Adrenal gland (tissue), 19 donors: ENCODE data around the gene POLR1H. TPM values are rescaled to one million over a fixed set of nuclear protein-coding genes. Genes with fewer than 3 reads are reported as not detected.

ENCODE experiments used
- DNase-seq, 7 donors: peaks; one replicate each; pipeline ENCODE4 v3.0.0-alpha.2; 2019 to 2020
- H3K27ac ChIP-seq, 5 donors: fragments of 200-600 bp; sonication (generic) in 4 of 5; 1 replicate in 3 of 5; 2 replicates in 2 of 5; pipeline versions ENCODE4 v1.5.1 to v1.8.0; 2016 to 2020; ENCODE audit warnings: mild to moderate bottlenecking in 1 of 5
- H3K27me3 ChIP-seq: fragments of 200-600 bp; 2 replicates; pipeline ENCODE4 v1.8.0; 2021
- H3K36me3 ChIP-seq, 2 donors: fragments of 200-600 bp; replicated peaks in 1 of 2; 1 replicate in 1 of 2; 2 replicates in 1 of 2; pipeline versions ENCODE4 v1.5.1 to v1.8.0; 2018 to 2022
- H3K4me1 ChIP-seq, 2 donors: fragments of 200-600 bp; replicated peaks in 1 of 2; 1 replicate in 1 of 2; 2 replicates in 1 of 2; pipeline versions ENCODE4 v1.5.1 to v1.8.0; 2018 to 2021
- H3K4me3 ChIP-seq, 4 donors: fragments of 200-600 bp; sonication (generic) in 3 of 4; one replicate each; pipeline ENCODE4 v1.5.1; 2016 to 2018
- H3K9me3 ChIP-seq, 3 donors: fragments of 200-600 bp; sonication (generic) in 1 of 3; replicated peaks in 1 of 3; 1 replicate in 2 of 3; 2 replicates in 1 of 3; pipeline versions ENCODE4 v1.5.1 to v1.8.0; 2016 to 2021
- POLR2A ChIP-seq, 2 donors: fragments of 450-650 bp; IDR thresholded peaks; one replicate each; pipeline ENCODE4 v1.6.1; 2017; ENCODE audit warnings: antibody characterized with exemption in 2 of 2, mild to moderate bottlenecking in 2 of 2, moderate library complexity in 1 of 2
- WGBS, 4 donors: extraction: QIAGEN DNeasy Blood & Tissue Kit in 2 of 4; methylation state at CpG; one replicate each; pipeline versions ENCODE4 v1.1.5 to v1.1.7; 2013 to 2017; 5-methylcytosine and 5-hydroxymethylcytosine counted together
- intact Hi-C, 2 donors: fragments of 100-400 bp; cut with DNase I; formaldehyde crosslinking; loops; one replicate each; pipeline versions ENCODE4 v1.14.1 to v1.15.0; 2022 to 2023
- long read RNA-seq, 10 donors: library from polyadenylated mRNA in 3 of 10; unstranded in 2 of 10; stranded (forward) in 1 of 10; transcript quantifications; one replicate each; pipeline ENCODE4 v2.0.0 and lab custom pipeline, GENCODE V29; 2021 to 2026
- polyA plus RNA-seq, 3 donors: library from polyadenylated mRNA; stranded (reverse); fragments of 200-250 nt in 2 of 3; fragments of 350-450 nt in 1 of 3; fragmentation: Illumina TruSeq in 1 of 3; extraction: RNeasy Lipid Tissue Mini Kit (QIAGEN cat#74804) in 1 of 3; gene quantifications; one replicate each; pipeline ENCODE4 v1.2.3, GENCODE V29; 2013 to 2014
- total RNA-seq, 9 donors: library from RNA; depleted of rRNA in 4 of 9; stranded (reverse); fragments of >200 nt in 4 of 9; fragments of 120-200 nt in 1 of 9; fragmentation: NEBNext Ultra II Directional in 1 of 9; extraction: Animal tissue kit (Norgen Biotek cat#: 25700) in 1 of 9; gene quantifications; one replicate each; pipeline versions ENCODE4 v1.1.0 to v1.2.4, GENCODE V29; 2013 to 2023
- TF ChIP-seq, protein P1 (sequence below), 6 experiments: fragments of 450-650 bp in 4 of 6; fragments of 200-600 bp in 2 of 6; sonication (generic) in 1 of 6; IDR thresholded peaks; 1 replicate in 5 of 6; 2 replicates in 1 of 6; pipeline versions ENCODE4 v1.5.1 to v1.8.0; 2016 to 2021; ENCODE audit warnings: antibody characterized with exemption in 6 of 6, mild to moderate bottlenecking in 2 of 6, moderate library complexity in 1 of 6
- donor health status: healthy with polysubstance abuse.
- donor health status: Bipolar disorder and iron deficiency.
- donor health status: DM: yes; HTN: yes; CAD: no.
- donor health status: DM: no; HTN: no; CAD: no.
- donor health status: DM: no; HTN: no; CAD: no.
- donor health status: DM: yes; HTN: yes; CAD: no.

POLR1H gene, protein sequence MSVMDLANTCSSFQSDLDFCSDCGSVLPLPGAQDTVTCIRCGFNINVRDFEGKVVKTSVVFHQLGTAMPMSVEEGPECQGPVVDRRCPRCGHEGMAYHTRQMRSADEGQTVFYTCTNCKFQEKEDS
- 10 to 100 TPM in 8 of 9 donors, 1 to 10 TPM in 1; 6.8 to 75.1 (median 32.7) TPM for total RNA-seq
- polyA plus RNA-seq: 10 to 100 TPM; 24.7 to 53.8 (median 29.2) TPM
- long read RNA-seq, donor 1, transcript ZNRD1-202 (5 exons, 743 nt): major isoform, 7 of 13 reads
- long read RNA-seq, donor 1, partial matches to known transcripts: 0 of 13 reads
- long read RNA-seq, donor 1, other reads (novel, unspliced or antisense): 0 of 13 reads
- long read RNA-seq, donor 2, transcript ZNRD1-201 (4 exons, 864 nt): major isoform, 11 of 16 reads
- long read RNA-seq, donor 2, transcript ZNRD1-202 (5 exons, 743 nt): minor isoform, 5 of 16 reads
- long read RNA-seq, donor 2, partial matches to known transcripts: 0 of 16 reads
- long read RNA-seq, donor 2, other reads (novel, unspliced or antisense): 0 of 16 reads
- long read RNA-seq, donor 3, transcript ZNRD1-202 (5 exons, 743 nt): major isoform, 5 of 11 reads
- long read RNA-seq, donor 3, partial matches to known transcripts: 0 of 11 reads
- long read RNA-seq, donor 3, other reads (novel, unspliced or antisense): 0 of 11 reads
- long read RNA-seq, donor 4, transcript ZNRD1-201 (4 exons, 864 nt): major isoform, 11 of 17 reads
- long read RNA-seq, donor 4, partial matches to known transcripts: 0 of 17 reads
- long read RNA-seq, donor 4, other reads (novel, unspliced or antisense): 1 of 17 reads
- long read RNA-seq, donor 5, transcript ZNRD1-202 (5 exons, 743 nt): minor isoform, 9 of 24 reads
- long read RNA-seq, donor 5, transcript ZNRD1-201 (4 exons, 864 nt): major isoform, 11 of 24 reads
- long read RNA-seq, donor 5, partial matches to known transcripts: 0 of 24 reads
- long read RNA-seq, donor 5, other reads (novel, unspliced or antisense): 1 of 24 reads
- long read RNA-seq, donor 6, transcript ZNRD1-202 (5 exons, 743 nt): major isoform, 5 of 12 reads
- long read RNA-seq, donor 6, partial matches to known transcripts: 0 of 12 reads
- long read RNA-seq, donor 6, other reads (novel, unspliced or antisense): 1 of 12 reads
- long read RNA-seq, donor 7, transcript ZNRD1-202 (5 exons, 743 nt): major isoform, 7 of 10 reads
- long read RNA-seq, donor 7, partial matches to known transcripts: 0 of 10 reads
- long read RNA-seq, donor 7, other reads (novel, unspliced or antisense): 0 of 10 reads
- long read RNA-seq, donor 8, transcript ZNRD1-202 (5 exons, 743 nt): minor isoform, 5 of 13 reads
- long read RNA-seq, donor 8, transcript ZNRD1-201 (4 exons, 864 nt): major isoform, 6 of 13 reads
- long read RNA-seq, donor 8, partial matches to known transcripts: 0 of 13 reads
- long read RNA-seq, donor 8, other reads (novel, unspliced or antisense): 0 of 13 reads
- long read RNA-seq, donor 9, transcript ZNRD1-201 (4 exons, 864 nt): major isoform, 7 of 14 reads
- long read RNA-seq, donor 9, transcript ZNRD1-202 (5 exons, 743 nt): minor isoform, 5 of 14 reads
- long read RNA-seq, donor 9, partial matches to known transcripts: 0 of 14 reads
- long read RNA-seq, donor 9, other reads (novel, unspliced or antisense): 0 of 14 reads
- long read RNA-seq, donor 10, partial matches to known transcripts: 0 of 6 reads
- long read RNA-seq, donor 10, other reads (novel, unspliced or antisense): 0 of 6 reads

DNA sequence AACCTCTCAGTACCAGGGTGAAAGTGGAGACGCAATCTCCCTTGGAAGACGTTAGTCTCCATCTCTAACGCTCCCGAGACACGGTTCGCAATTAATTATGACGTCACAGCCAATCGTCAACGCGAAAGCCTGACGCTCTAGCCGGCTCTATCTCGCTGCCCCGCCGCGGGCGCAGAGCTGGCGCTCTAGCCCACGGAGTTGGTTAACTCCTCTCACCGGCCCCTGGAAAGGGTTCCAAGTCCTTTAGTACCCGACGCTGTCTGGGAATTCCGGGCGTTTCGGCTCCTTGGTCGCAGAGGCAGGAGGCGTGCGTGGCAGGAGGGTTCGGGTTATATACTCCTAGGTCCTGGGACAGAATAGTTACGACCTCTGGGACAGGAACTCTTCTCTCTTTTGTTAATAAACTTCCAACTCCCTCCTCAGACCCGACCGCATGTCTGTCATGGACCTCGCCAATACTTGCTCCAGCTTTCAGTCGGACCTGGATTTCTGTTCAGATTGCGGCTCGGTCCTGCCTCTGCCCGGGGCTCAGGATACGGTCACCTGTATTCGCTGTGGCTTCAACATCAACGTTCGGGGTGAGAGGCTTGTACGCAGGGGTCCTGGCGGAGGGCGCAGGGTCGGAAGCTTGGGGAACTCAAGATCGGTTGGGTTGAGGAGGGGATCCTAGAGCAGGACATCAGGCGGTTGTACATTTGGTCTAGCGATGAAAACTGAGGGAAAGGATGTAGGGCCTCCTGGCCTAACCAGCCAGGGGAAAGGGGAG lies at the start of gene POLR1H:
Gene POLR1H (plus strand): TSS at position 174 of the 766 bp plus-strand sequence. CDS start 260 bp downstream, at position 434.
- Histone ChIP-seq H3K4me1 (peaks cover 12 to 38% of the 10 kb centered on the region in 2 donors), H3K36me3 (peaks cover 0 to 10% of the 10 kb centered on the region in 2 donors), H3K9me3 (no peaks in the 10 kb centered on the region), H3K27ac (peak within 1 kb of the TSS; percentile 79 to 92 (median 90)), H3K27me3 (no peaks in the 10 kb centered on the region), H3K4me3 (peak within 1 kb of the TSS; percentile 18 to 97 (median 90))
- intact Hi-C loops: no loop called here
- peak; percentile 93 to 97 (median 95) for DNase-seq
- WGBS, 4 donors: 0 to 1% (median 0%) methylated on average over 5 to 48 of the region's 48 CpGs
- TF ChIP-seq, protein P1, sequence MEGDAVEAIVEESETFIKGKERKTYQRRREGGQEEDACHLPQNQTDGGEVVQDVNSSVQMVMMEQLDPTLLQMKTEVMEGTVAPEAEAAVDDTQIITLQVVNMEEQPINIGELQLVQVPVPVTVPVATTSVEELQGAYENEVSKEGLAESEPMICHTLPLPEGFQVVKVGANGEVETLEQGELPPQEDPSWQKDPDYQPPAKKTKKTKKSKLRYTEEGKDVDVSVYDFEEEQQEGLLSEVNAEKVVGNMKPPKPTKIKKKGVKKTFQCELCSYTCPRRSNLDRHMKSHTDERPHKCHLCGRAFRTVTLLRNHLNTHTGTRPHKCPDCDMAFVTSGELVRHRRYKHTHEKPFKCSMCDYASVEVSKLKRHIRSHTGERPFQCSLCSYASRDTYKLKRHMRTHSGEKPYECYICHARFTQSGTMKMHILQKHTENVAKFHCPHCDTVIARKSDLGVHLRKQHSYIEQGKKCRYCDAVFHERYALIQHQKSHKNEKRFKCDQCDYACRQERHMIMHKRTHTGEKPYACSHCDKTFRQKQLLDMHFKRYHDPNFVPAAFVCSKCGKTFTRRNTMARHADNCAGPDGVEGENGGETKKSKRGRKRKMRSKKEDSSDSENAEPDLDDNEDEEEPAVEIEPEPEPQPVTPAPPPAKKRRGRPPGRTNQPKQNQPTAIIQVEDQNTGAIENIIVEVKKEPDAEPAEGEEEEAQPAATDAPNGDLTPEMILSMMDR (IDR thresholded peaks at IDR 0.05): peak in 2 of 6 experiments; percentile 4 to 10
- TF ChIP-seq POLR2A (IDR thresholded peaks at IDR 0.05): peak; percentile 84 to 93

GRCh38 chr6:30013291-30013922 lies 47.7 kb upstream of the POLR1H start:
- Histone ChIP-seq H3K27me3 (no peaks in the 10 kb centered on the region), H3K4me3 (no peak overlapping the region), H3K36me3 (no peaks in the 10 kb centered on the region), H3K27ac (no peak overlapping the region), H3K9me3 (no peaks in the 10 kb centered on the region), H3K4me1 (no peaks in the 10 kb centered on the region)
- WGBS, 4 donors: 47 to 63% (median 60%) methylated on average over 12 to 13 of the region's 13 CpGs
- TF ChIP-seq, protein P1 (IDR thresholded peaks at IDR 0.05): peak; percentile 12 to 91 (median 48)
- no peak for TF ChIP-seq POLR2A (IDR thresholded peaks at IDR 0.05)
- peak in 1 of 7 donors; percentile 30 for DNase-seq
- intact Hi-C loops: loop anchor here (2.0 to 10.0 kb wide), 2 partner anchors 165 to 309 kb away; no protein-coding TSS in a partner anchor

DNA sequence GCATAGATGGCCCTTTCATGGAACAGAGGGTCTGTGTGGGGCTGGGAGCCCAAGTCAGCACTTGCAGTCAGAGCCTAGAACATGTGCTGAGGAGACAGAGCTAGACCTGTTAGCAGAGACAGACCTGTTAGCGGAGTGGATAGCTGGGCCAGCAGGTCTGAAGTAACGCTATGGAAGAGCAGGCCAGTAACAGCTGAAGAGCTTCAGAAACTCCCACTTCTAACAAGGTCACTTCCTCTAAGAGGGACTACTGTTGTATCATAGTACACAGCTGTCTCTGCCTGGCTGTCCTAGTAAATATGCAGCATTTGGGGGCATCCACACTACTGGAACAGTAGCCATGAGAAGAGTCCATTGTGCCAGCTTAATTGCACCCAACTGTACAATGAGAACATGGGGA lies 41.2 kb upstream of the POLR1H start:
- H3K4me1 ChIP-seq: no peaks in the 10 kb centered on the region
- no peaks in the 10 kb centered on the region for H3K27me3 ChIP-seq
- H3K36me3 ChIP-seq: no peaks in the 10 kb centered on the region
- H3K9me3 ChIP-seq: no peaks in the 10 kb centered on the region
- no peak for TF ChIP-seq POLR2A (IDR thresholded peaks at IDR 0.05)
- TF ChIP-seq, protein P1 (IDR thresholded peaks at IDR 0.05): no peak
- 87 to 100% (median 95%) methylated on average over 2 of the region's 2 CpGs for WGBS, 4 donors
- intact Hi-C loops: loop anchor here in 1 of 2 donors (10.0 kb wide), 1 partner anchor 315 kb away; no protein-coding TSS in a partner anchor
- no peak overlapping the region for H3K27ac ChIP-seq
- DNase-seq: no peak
- H3K4me3 ChIP-seq: no peak overlapping the region
